Frontal cortex (tissue), 1 donor: ENCODE results near the gene BMPR2. TPM values are rescaled to one million over a fixed set of nuclear protein-coding genes. Genes with fewer than 3 reads are reported as not detected.

Experiments used
- small RNA-seq: library from RNA; depleted of rRNA; stranded (forward); fragments of <200 nt; gene quantifications from one replicate; pipeline ENCODE3, GENCODE V24; 2014
- total RNA-seq: library from RNA; depleted of rRNA; stranded (reverse); fragments of >200 nt; gene quantifications from one replicate; pipeline ENCODE4 v1.2.3, GENCODE V29; 2014

BMPR2 gene
- total RNA-seq, 1 donor from 2014 or later = 74.6 TPM

Small RNA genes lying within 50 kb of the gene (small RNA-seq; reads per million reads assigned to genes)
- not detected for gene MTND4LP17
- not detected for gene RN7SL753P

Other genes starting within 250 kb of the BMPR2 start
- gene SUMO1, start 137.7 kb upstream of the BMPR2 start, total RNA-seq = 177 TPM
- 48.5 TPM for gene NOP58, start 110.6 kb upstream of the BMPR2 start, total RNA-seq